ENCODE measurements around the gene FBXW12.

The FBXW12 gene

GRCh38 chr3:48410205-48411040, 38.4 kb downstream of the FBXW12 start:
- Mint-ChIP-seq H3K4me1 (no peaks in the 10 kb centered on the region), H3K9me3 (no peaks in the 10 kb centered on the region), H3K4me3 (no peak overlapping the region), H3K36me3 (no peaks in the 10 kb centered on the region), H3K27ac (peak overlapping the region; percentile 20)
- ATAC-seq (no peak), DNase-seq (ENCODE audit: low spot score in 2 of 2) (no peak)

GRCh38 chr3:48411041-48411588, 39.1 kb downstream of the FBXW12 start:
- no peaks in the 10 kb centered on the region for H3K4me1 Mint-ChIP-seq
- H3K9me3 Mint-ChIP-seq, result no peaks in the 10 kb centered on the region
- no peak overlapping the region for H3K27ac Mint-ChIP-seq
- H3K36me3 Mint-ChIP-seq, result no peaks in the 10 kb centered on the region
- ATAC-seq (no peak), DNase-seq (ENCODE audit: low spot score in 2 of 2) (no peak)
- no peak overlapping the region for H3K4me3 Mint-ChIP-seq

DNA sequence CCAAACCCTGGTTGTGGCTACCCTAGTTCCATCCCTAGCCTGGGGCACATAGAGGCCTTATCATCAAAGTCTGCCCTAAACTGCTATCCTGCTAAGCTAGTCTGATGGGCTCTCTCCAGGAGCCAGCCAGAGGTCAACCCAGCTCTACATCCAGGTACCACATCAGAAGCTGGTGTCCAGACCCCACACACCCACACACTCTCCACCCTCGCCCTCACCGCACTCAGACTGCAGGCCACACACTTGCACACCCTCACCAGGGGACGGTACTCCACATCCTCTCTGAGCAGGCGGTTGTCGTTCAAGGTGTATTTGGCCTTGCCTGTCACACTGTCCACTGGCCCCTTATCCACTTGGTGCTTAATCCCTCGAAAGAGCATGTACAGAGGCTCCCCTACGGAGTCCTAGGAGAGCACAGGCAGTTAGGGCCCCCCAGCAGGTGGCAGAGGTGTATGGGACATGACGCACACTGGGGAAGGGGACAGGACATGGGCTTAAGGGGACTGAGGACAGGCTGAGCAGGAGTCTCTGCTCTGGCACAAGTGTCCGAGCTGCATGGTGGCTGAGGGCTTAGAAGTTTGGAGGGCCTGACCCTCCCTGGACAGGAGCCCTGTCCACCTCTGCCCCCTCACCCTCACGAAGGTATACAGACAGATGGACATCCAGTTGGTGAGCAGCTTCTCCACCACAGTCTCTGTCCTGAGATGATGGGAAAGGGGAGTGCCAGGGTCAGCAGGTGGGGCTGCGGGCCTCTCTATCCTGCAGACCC, 39.8 kb downstream of the FBXW12 start:
- H3K36me3 Mint-ChIP-seq, result no peaks in the 10 kb centered on the region

GRCh38 chr3:48412375-48413001, 40.5 kb downstream of the FBXW12 start:
- H3K4me1 Mint-ChIP-seq, result no peaks in the 10 kb centered on the region
- H3K4me3 Mint-ChIP-seq, result no peak overlapping the region
- H3K36me3 Mint-ChIP-seq, result no peaks in the 10 kb centered on the region
- no peaks in the 10 kb centered on the region for H3K9me3 Mint-ChIP-seq
- no peak for DNase-seq (ENCODE audit: low spot score in 2 of 2)
- ATAC-seq, result no peak
- no peak overlapping the region for H3K27ac Mint-ChIP-seq

More for the DNA sequence above, 39.8 kb downstream of the FBXW12 start:
- ATAC-seq (no peak), DNase-seq (ENCODE audit: low spot score in 2 of 2) (no peak)
- Mint-ChIP-seq H3K27ac (no peak overlapping the region), H3K9me3 (no peaks in the 10 kb centered on the region), H3K4me1 (no peaks in the 10 kb centered on the region), H3K4me3 (no peak overlapping the region)

DNA sequence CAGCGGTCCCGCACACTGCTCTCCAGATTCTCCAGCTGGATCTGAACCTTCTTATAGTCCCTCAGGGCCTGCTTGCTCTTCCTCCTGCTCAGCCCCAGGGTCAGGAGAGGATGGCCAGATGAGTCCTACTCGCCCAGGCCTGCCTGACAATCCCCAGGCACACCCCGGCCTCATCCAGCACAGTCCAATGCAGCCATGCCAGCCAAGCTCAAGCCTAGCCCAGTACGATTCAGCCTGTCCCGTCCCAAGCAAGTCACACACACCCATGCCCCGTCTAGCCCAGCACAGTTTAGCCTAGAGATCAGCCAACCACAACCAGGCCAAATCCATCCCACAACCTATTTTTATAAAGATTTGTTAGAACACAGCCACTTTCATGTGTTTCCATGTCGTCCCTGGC, 41.1 kb downstream of the FBXW12 start:
- Mint-ChIP-seq H3K36me3 (no peaks in the 10 kb centered on the region), H3K4me3 (no peak overlapping the region), H3K4me1 (no peaks in the 10 kb centered on the region)

DNA sequence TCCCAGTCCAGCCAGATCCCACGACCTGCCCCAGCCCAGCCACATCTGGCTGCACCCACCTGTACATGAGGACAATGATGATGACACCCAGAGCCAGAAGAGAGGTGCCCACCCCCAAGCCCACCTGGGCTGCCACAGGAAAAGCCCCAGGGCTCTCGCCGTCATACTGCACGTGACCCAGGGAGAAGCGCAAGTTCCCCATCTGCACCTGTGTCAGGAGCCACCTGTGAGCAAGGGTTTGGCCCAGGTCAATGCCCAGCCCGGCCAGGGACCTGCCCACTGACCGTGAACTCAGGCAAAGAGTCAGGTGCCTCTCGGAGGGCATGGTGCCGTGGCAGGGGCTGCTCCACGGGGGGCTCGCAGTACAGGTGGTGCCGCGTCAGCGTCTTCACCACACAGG, 41.6 kb downstream of the FBXW12 start:
- Mint-ChIP-seq H3K4me3 (no peak overlapping the region), H3K36me3 (no peaks in the 10 kb centered on the region), H3K27ac (no peak overlapping the region), H3K4me1 (no peaks in the 10 kb centered on the region), H3K9me3 (no peaks in the 10 kb centered on the region)
- DNase-seq (ENCODE audit: low spot score in 2 of 2) (no peak), ATAC-seq (no peak)

More for the DNA sequence above, 41.1 kb downstream of the FBXW12 start:
- Mint-ChIP-seq H3K27ac (no peak overlapping the region), H3K9me3 (no peaks in the 10 kb centered on the region)
- no peak for ATAC-seq
- DNase-seq (ENCODE audit: low spot score in 2 of 2), result no peak

GRCh38 chr3:48414376-48415250, 42.6 kb downstream of the FBXW12 start:
- ATAC-seq (no peak), DNase-seq (ENCODE audit: low spot score in 2 of 2) (no peak)
- Mint-ChIP-seq H3K4me3 (no peak overlapping the region), H3K9me3 (no peaks in the 10 kb centered on the region), H3K36me3 (no peaks in the 10 kb centered on the region), H3K27ac (no peak overlapping the region), H3K4me1 (no peaks in the 10 kb centered on the region)

DNA sequence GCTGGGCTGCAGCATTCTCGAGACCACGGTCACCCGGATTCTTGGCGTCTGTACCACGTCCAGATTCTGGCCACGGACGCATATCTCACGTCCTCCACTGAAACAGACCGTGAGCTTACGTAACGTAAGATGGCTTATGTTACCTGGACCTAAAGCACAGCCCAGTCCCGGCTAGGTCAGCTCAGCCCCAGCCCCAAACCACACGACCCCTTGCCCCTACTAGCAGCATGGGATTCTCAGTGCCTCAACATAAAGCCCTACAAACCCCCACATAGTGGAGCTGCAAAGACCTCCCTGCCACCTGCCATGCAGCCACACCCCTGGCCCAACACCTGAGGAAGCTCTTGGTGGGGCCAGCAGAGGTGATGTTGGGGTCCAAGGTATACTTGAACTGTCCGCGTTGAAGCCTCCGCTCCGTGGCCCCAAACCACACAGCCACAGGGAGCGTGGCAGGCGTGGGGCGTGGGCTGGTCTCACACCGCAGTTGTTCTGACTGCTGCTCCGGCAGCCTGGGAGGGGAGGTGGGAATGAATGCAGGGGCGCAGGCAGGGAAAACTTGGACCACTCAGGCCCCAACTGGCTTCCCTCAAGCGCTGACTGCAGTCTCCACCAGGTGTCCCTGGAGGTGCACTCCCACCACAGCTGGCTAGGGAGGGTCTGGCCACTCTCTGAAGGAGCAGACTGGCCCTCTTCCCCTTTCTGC, 43.4 kb downstream of the FBXW12 start:
- DNase-seq (ENCODE audit: low spot score in 2 of 2) (no peak), ATAC-seq (no peak)
- H3K4me3 Mint-ChIP-seq, result no peak overlapping the region
- no peaks in the 10 kb centered on the region for H3K36me3 Mint-ChIP-seq
- H3K27ac Mint-ChIP-seq, result no peak overlapping the region
- H3K9me3 Mint-ChIP-seq, result no peaks in the 10 kb centered on the region
- no peaks in the 10 kb centered on the region for H3K4me1 Mint-ChIP-seq

DNA sequence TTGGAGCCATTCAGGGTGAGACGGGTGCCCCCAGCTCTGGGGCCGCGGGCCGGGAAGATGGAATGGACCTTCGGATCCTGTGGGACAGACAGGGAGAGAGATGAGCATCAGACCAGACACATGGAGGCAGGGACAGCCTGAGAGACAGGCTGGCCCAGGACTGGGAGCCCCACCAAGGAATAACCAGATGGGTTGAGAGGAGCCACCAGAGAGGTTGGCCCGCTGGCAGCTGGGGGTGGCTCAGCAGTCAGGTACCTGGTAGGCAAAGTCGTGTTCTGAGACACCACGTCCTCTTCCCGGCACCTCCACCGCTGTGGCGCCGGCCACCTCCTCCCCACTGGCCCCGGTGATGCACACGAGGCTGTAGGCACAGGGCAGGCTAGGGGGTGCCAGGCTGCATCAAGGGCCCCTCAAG, 44.1 kb downstream of the FBXW12 start:
- Mint-ChIP-seq H3K27ac (no peak overlapping the region), H3K4me1 (no peaks in the 10 kb centered on the region), H3K36me3 (no peaks in the 10 kb centered on the region), H3K9me3 (no peaks in the 10 kb centered on the region), H3K4me3 (no peak overlapping the region)
- DNase-seq (ENCODE audit: low spot score in 2 of 2), result no peak
- no peak for ATAC-seq

GRCh38 chr3:48416546-48416945, 44.5 kb downstream of the FBXW12 start:
- Mint-ChIP-seq H3K27ac (no peak overlapping the region), H3K4me1 (no peaks in the 10 kb centered on the region), H3K4me3 (no peak overlapping the region), H3K36me3 (no peaks in the 10 kb centered on the region), H3K9me3 (no peaks in the 10 kb centered on the region)
- ATAC-seq (no peak), DNase-seq (ENCODE audit: low spot score in 2 of 2) (no peak)

DNA sequence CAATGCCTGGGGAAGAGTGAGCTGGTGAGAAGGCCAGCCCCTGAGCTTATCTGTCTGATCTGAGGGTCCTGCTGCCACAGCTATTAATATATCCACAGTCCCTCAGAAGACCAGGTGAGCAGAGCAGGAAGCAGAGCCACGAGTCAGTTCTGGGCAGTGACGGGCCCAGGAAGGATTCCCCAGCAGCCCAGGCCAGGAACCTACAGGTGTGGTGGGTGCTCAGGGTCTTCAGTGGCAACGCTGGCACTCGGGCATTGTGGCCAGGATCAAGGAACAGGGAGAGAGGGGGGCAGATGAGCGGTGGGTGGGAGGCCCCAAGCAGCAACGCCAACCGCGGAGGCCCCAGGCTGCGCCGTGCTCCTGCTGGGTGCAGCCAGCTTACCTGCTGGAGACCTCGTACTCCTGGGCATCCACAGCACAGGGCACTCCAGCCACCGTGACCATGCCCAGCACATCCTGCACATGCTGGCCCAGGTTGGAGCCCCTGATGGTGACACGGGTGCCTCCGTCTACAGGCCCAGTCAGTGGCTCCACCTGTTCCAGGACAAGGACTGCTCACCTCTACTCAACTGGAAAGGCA, 45.6 kb downstream of the FBXW12 start:
- ATAC-seq, result no peak
- no peaks in the 10 kb centered on the region for H3K4me1 Mint-ChIP-seq
- no peaks in the 10 kb centered on the region for H3K36me3 Mint-ChIP-seq
- no peaks in the 10 kb centered on the region for H3K9me3 Mint-ChIP-seq
- no peak overlapping the region for H3K4me3 Mint-ChIP-seq
- H3K27ac Mint-ChIP-seq, result no peak overlapping the region
- no peak for DNase-seq (ENCODE audit: low spot score in 2 of 2)

GRCh38 chr3:48418140-48418539, 46.1 kb downstream of the FBXW12 start:
- no peaks in the 10 kb centered on the region for H3K36me3 Mint-ChIP-seq
- no peaks in the 10 kb centered on the region for H3K4me1 Mint-ChIP-seq
- no peaks in the 10 kb centered on the region for H3K9me3 Mint-ChIP-seq
- DNase-seq (ENCODE audit: low spot score in 2 of 2), result no peak
- no peak overlapping the region for H3K27ac Mint-ChIP-seq
- ATAC-seq, result no peak
- H3K4me3 Mint-ChIP-seq, result no peak overlapping the region

DNA sequence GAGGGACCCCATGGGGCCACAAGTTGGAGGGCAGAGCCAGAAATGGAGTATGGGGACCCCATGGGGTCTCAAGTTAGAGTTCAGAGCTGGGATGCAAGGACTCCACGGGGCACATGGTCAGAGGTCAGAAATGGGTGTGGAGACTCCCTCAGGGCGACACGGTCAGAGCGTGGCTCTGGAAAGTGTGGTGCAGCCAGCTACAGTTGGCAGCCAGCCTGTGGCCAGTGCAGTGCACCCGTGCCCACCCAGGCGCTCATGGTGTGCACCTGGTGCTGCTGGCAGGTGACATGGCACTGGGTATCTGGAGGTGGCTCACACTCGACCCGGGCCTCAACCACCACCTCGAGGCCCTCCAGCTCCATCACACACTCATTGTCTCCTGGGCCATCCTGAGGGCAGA, 46.6 kb downstream of the FBXW12 start:
- no peak overlapping the region for H3K27ac Mint-ChIP-seq
- DNase-seq (ENCODE audit: low spot score in 2 of 2), result no peak
- H3K4me3 Mint-ChIP-seq, result no peak overlapping the region
- no peaks in the 10 kb centered on the region for H3K4me1 Mint-ChIP-seq
- no peak for ATAC-seq
- H3K9me3 Mint-ChIP-seq, result no peaks in the 10 kb centered on the region
- no peaks in the 10 kb centered on the region for H3K36me3 Mint-ChIP-seq

- no peak for ATAC-seq
- no peaks in the 10 kb centered on the region for H3K36me3 Mint-ChIP-seq
- no peak overlapping the region for H3K4me3 Mint-ChIP-seq
- H3K4me1 Mint-ChIP-seq, result no peaks in the 10 kb centered on the region
- no peaks in the 10 kb centered on the region for H3K9me3 Mint-ChIP-seq
- DNase-seq (ENCODE audit: low spot score in 2 of 2), result no peak
- H3K27ac Mint-ChIP-seq, result no peak overlapping the region
Observed at GRCh38 chr3:48419149-48419548, 47.1 kb downstream of the FBXW12 start.

Data from stimulated activated effector memory CD8-positive, alpha-beta T cell treated with anti-CD3 and anti-CD28 coated beads, Interleukin-12 subunit alpha, Interleukin-12 subunit beta, amount 100 ng/mL, for 72 hours (primary cell).